Upper lobe of right lung (tissue), 1 donor: ENCODE data around the gene ALKAL2. TPM values are rescaled to one million over a fixed set of nuclear protein-coding genes. Genes with fewer than 3 reads are reported as not detected.
"Not testable (repeated sequence)": the region's sequence is repeated elsewhere in the genome, so short reads cannot be mapped to it uniquely, and the experiment has no call there.

Experiments
- ATAC-seq: fragments of 200-7000 bp; cut with Tn5 transposase; one replicate; pipeline ENCODE4 v1.9.1; 2020; ENCODE audit warnings: mild to moderate bottlenecking, moderate library complexity
- DNase-seq: peaks from one replicate; pipeline ENCODE4 v3.0.0-alpha.2; 2020
- H3K27ac ChIP-seq: fragments of 200-600 bp; one replicate; pipeline ENCODE4 v1.8.0; 2022
- H3K27me3 ChIP-seq: fragments of 200-600 bp; one replicate; pipeline ENCODE4 v1.8.0; 2022; ENCODE audit warnings: mild to moderate bottlenecking
- H3K36me3 ChIP-seq: fragments of 200-600 bp; one replicate; pipeline ENCODE4 v1.8.0; 2022
- H3K4me1 ChIP-seq: fragments of 200-600 bp; one replicate; pipeline ENCODE4 v1.8.0; 2022
- H3K4me3 ChIP-seq: fragments of 200-600 bp; one replicate; pipeline ENCODE4 v1.8.0; 2022; ENCODE audit warnings: mild to moderate bottlenecking
- H3K9me3 ChIP-seq: fragments of 200-600 bp; one replicate; pipeline ENCODE4 v1.8.0; 2022
- CTCF ChIP-seq: fragments of 200-600 bp; IDR thresholded peaks from one replicate; pipeline ENCODE4 v1.8.0; 2022; ENCODE audit warnings: antibody characterized with exemption
- intact Hi-C: fragments of 100-400 bp; cut with DNase I; formaldehyde crosslinking; loops from one replicate; pipeline ENCODE4 v1.11.0; 2022
- long read RNA-seq: library from polyadenylated mRNA; unstranded; transcript quantifications from one replicate; pipeline ENCODE4 v2.0.0, GENCODE V29; 2021
- total RNA-seq: library from RNA; stranded (reverse); fragmentation: NEBNext Ultra II Directional; extraction: Animal tissue kit (Norgen Biotek cat#: 25700); gene quantifications from one replicate; pipeline ENCODE4 v1.2.1, GENCODE V29; 2021
- donor health status: DM: no; HTN: yes; CAD: no; lungs with severe emphysema.

The ALKAL2 gene, protein sequence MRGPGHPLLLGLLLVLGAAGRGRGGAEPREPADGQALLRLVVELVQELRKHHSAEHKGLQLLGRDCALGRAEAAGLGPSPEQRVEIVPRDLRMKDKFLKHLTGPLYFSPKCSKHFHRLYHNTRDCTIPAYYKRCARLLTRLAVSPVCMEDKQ
- total RNA-seq, result 18.7 TPM
- long read RNA-seq, partial matches to known transcripts, result 2 of 13 reads
- long read RNA-seq, other reads (novel, unspliced or antisense), result 8 of 13 reads

- peak within 1 kb of the TSS; percentile 62 for H3K4me3 ChIP-seq
- H3K9me3 ChIP-seq, result no peaks in the 10 kb centered on the region
- peak within 1 kb of the TSS; percentile 74 for H3K27ac ChIP-seq
- intact Hi-C loops, result no loop called here
- ATAC-seq (peak; percentile 28), DNase-seq (peak; percentile 68)
- H3K4me1 ChIP-seq, result peaks cover 18% of the 10 kb centered on the region
- peaks cover 10% of the 10 kb centered on the region for H3K27me3 ChIP-seq
- no peak for TF ChIP-seq CTCF
- peaks cover 3% of the 10 kb centered on the region for H3K36me3 ChIP-seq
Measured at GRCh38 chr2:287911-288757, at the start of gene ALKAL2. TSS of gene ALKAL2 (minus strand) at chr2:288091. CDS start at chr2:287835, 256 bp downstream.

DNA sequence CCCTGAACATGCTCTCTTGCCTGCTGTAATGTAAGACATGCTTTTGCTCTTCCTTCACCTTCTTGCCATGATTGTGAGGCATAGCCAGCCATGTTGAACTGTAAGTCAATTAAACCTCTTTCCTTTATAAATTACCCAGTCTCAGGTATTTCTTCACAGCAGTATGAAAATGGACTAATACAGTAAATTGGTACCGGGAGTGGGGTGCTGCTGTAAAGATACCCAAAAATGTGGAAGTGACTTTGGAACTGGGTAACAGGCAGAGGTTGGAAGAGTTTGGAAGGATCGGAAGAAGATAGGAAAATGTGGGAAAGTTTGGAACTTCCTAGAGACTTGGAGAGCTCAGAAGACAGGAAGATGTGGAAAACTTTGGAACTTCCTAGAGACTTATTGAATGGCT is 49.1 kb upstream of the ALKAL2 start:
- H3K36me3 ChIP-seq, H3K9me3 ChIP-seq, ATAC-seq, H3K27me3 ChIP-seq, H3K4me3 ChIP-seq, DNase-seq, H3K27ac ChIP-seq, H3K4me1 ChIP-seq, intact Hi-C loops: not testable (repeated sequence)

DNA sequence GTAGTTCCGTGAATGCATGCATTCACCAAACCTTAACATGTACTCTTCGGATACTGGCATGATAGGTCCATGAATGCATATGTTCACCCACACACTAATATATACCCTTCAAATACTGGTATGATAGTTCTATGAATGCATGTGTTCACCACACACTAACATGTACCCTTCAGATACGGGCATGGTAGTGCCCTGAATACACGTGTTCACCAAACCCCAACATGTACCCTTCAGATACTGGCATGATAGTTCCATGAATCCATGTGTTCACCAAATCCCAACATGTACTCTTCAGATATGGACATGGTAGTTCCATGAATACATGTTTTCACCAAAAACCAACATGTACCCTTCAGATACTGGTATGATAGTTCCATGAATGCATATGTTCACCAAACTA is 48.5 kb upstream of the ALKAL2 start:
- Histone ChIP-seq H3K4me3 (no peak overlapping the region), H3K27me3 (no peaks in the 10 kb centered on the region), H3K27ac (no peak overlapping the region), H3K36me3 (no peaks in the 10 kb centered on the region), H3K4me1 (no peaks in the 10 kb centered on the region), H3K9me3 (peaks cover 6% of the 10 kb centered on the region)
- no peak for ATAC-seq
- no peak for DNase-seq
- no peak for TF ChIP-seq CTCF
- intact Hi-C loops, result no loop called here

GRCh38 chr2:332592-332991 is 44.7 kb upstream of the ALKAL2 start:
- no peaks in the 10 kb centered on the region for H3K27me3 ChIP-seq
- no peak for DNase-seq
- H3K4me3 ChIP-seq, result no peak overlapping the region
- no peak overlapping the region for H3K27ac ChIP-seq
- ATAC-seq, result no peak
- H3K9me3 ChIP-seq, result peaks cover 9% of the 10 kb centered on the region
- no peak for TF ChIP-seq CTCF
- H3K4me1 ChIP-seq, result no peaks in the 10 kb centered on the region
- H3K36me3 ChIP-seq, result no peaks in the 10 kb centered on the region
- intact Hi-C loops, result no loop called here

- Histone ChIP-seq H3K9me3 (peaks cover 6% of the 10 kb centered on the region), H3K27me3 (no peaks in the 10 kb centered on the region), H3K4me1 (no peaks in the 10 kb centered on the region), H3K27ac (no peak overlapping the region), H3K4me3 (no peak overlapping the region), H3K36me3 (no peaks in the 10 kb centered on the region)
- no peak for TF ChIP-seq CTCF
- DNase-seq, result no peak
- intact Hi-C loops, result no loop called here
- ATAC-seq, result no peak
Measured at GRCh38 chr2:328761-329160, 40.9 kb upstream of the ALKAL2 start.

DNA sequence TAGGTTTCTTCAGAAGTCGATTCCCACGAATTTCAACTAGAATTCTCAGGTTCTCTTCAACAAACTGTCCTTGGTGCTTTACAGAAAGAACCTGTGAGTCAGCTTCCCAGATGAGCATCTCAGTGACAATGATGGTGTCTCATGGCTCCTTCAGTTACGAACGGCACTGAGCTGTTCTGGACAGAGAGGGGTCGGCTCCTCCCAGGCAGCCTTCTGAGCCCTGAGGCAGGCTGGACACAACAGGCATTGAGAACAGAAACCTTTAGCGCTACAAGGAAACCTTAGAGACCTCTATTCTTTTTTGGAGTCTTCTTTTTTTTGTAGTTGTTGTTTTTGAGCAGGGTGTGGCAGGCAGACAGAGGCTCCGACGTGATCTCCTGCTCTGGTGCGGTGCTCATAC is 35.1 kb upstream of the ALKAL2 start:
- peaks cover 6% of the 10 kb centered on the region for H3K9me3 ChIP-seq
- TF ChIP-seq CTCF, result no peak
- no peaks in the 10 kb centered on the region for H3K27me3 ChIP-seq
- ATAC-seq (no peak), DNase-seq (no peak)
- intact Hi-C loops, result no loop called here
- H3K36me3 ChIP-seq, result no peaks in the 10 kb centered on the region
- H3K4me1 ChIP-seq, result no peaks in the 10 kb centered on the region
- no peak overlapping the region for H3K27ac ChIP-seq
- H3K4me3 ChIP-seq, result no peak overlapping the region
